Effector CD8-positive, alpha-beta T cell (primary cell): Measurements from ENCODE around the gene SAMM50.

Experiments
- DNase-seq: peaks from one replicate; lab custom pipeline; 2025; lab: John Stamatoyannopoulos, UW

The SAMM50 gene

DNA sequence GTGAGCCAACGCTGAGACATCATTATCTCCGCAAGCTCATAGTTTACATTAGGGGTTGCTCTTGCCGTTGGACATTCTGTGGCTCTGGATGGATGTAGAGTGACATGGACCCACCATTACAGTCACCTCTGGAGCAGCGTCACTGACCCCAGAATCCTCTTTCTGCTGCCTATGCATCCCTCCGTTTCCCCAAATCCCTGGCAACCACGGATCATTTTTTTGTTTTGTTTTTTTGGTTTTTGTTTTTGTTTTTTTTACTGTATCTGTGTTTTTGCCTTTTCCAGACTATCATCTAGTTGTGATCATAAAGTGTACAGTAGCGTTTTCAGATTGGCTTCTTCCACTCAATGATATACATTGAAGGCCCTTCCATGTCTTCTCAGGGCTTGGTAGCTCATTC is 72.8 kb downstream of the SAMM50 start:
- DNase-seq = no peak

- no peak for DNase-seq
These were observed 73.8 kb downstream of the SAMM50 start for GRCh38 chr22:44029069-44029468.

DNA sequence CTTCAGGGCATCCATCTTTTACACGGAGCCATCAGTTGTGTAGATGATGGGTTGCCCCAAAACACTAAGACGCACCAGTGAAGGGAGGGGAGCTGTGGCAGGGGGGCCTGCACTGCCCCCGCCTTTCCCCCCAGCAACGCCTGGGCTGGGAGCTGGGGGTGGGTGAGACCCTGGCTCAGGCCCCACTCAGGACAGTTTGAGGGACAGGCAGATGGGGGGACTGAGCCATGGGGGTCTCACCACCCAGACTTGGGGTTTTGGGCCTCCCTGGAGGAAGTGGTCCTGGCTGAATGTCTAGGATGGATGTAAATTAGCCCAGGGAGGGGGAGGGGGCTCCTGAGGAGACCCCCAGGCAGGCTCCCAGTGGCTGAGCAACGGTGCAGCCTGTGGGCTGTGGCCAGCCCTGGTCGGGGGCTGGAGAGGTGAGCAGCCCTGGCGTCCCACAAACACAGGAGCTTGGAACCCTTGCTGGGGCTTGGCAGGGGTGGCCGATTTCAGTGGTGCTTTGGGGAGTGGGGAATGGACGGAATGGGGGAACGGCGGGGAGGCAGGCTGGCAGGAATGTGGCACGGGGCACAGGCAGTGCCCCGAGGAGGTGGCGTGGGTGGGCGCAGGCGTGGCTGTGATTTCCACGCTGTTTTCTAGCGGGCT is 74.9 kb downstream of the SAMM50 start:
- no peak for DNase-seq

DNA sequence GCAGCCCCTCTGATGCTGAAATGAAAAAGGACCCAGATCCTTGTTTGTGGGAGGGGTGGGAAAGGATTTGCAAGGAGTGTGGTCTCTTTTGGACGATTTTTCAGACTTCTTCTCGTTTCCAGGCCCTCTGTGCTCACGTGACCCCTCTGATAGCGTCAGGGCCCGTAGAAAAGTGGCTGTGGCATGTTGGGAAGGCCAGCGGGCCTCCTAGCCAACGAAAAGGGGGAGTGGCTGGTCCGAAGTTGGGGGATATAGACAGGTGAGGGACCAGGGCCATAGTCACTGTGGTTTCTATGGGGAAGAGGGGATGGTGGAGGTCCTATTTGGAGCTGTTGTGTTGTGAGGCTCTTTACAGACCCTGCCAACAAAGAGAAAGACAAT is 75.5 kb downstream of the SAMM50 start:
- no peak for DNase-seq

DNA sequence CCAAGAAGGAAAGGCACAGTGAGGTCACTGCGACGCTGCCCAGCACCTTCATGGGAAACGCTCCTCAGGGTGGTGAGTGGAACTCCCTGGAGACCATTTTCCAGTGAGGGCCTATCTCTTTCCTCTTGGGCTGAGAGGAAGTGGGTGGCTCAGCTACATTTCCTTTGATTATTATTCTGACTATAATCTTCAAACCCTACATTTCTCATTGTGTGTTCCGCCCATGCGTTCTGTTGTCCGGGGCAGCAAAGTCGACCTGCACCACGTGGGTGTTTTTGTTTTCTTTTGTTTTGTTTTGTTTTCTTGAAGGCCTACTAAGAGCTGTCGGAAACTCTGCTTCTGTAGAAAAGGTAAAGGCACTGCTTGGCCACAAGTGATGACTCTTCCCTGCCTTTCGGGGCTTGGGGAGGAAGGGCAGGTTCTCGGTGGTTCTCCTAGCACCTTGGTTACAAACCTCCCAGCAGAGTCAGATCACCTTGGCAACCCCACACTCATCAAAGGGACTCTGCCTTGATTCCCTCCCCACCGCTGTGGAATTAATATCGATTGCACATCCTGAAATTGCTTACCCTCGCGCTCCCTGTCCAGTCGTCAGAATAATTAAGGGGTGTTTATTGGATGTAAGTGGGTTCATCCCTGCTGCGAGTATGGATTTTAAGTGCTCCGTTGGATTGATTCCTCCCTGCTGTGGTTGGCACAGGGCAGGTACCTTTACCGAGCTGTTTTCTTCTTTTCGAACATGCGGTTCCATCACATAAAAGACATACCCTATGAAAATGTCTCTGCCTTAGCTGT is 76.1 kb downstream of the SAMM50 start:
- no peak for DNase-seq

DNA sequence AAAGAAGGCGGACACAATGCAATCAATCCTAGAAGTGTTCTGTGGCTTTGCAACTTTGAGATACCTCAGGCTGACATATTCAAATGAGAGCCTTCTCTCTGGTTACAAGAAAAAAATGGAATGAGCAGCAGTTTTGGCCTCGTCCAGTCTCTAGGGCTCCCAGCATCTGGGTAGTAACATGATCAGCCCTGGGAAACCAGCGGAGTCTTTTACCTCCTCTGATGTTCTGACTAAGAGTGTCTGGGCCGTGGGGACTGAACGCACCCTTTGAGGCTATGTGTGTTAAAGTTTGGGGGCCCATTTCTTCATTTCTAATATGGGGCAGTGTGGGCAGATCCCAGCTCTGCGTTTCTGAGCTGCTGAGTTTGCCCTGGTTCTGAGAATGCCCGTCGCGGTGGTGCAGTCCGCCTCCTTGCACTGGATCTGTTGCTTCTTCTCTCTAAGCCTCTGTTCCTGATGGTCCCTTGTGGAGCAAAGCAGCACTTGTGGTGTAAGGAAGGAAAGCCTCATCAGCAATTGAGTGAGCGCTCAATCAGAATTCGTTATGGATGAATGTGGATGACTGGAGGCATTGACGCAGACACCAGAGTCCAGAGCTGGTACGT is 77.0 kb downstream of the SAMM50 start:
- no peak for DNase-seq

- no peak for DNase-seq
These were observed 78.0 kb downstream of the SAMM50 start for GRCh38 chr22:44033287-44033686.

GRCh38 chr22:44033694-44034093 is 78.5 kb downstream of the SAMM50 start:
- no peak for DNase-seq

DNA sequence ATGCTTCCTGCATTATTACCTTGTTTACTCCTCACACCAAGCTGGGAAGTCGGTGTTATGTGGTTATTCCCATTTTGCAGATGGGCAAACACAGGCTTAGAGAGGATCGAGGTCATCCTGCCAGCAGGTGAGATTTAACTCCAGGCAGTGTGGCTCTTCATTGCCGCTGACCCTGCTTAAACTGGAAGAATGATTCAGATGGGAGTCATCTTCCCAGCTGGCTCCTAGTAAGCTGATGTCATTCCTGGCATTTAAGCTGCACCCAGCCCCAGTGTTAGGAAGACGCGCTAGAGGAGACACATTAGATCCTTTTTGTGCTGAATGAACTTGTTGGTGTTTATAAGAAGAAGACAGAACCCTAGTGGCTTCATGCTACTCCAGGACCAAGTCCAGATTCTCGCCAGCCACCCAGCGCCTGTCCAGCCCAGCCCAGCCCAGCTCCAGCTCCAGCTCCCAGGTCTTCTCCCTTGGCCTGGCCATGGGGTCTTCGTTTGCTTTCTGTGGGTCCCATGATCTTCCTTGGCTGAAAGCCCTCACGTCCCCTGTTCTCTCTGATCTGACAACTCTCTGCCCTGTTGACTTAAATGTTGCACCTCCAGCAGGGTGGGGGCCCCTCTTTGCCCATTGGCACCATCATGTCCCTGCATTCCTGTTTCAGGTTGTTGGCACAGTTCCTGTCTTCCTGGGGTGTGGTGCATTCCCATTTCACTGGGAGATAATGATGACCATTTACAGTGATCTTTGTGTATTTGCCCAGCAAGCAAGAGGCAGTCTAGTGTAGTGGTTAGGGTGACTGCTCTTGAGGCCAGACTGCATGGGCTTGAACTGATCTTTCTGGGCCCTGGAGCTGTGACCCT is 82.5 kb downstream of the SAMM50 start:
- no peak for DNase-seq

GRCh38 chr22:44039566-44040171 is 84.4 kb downstream of the SAMM50 start:
- DNase-seq = no peak

- DNase-seq = no peak
These were observed 87.3 kb downstream of the SAMM50 start for GRCh38 chr22:44042249-44043218.

DNA sequence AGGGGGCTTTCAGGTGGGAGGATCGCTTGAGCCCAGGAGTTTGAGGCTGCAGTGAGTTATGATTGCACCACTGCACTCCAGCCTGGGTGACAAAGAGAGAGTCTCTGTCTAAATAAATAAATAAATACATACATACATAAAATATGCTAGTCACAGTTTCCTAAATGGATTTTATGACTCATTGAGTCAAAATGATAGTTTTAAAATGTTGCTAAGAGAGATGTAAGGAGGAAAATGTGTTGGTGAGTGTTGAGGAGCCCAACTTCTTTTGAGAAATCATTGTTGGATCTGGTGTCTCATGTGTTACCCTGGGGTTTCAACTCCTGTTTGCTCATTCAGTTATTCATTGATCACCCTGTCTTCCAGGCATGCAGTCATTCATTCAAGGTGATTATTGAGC is 89.9 kb downstream of the SAMM50 start:
- DNase-seq = no peak
